Kasumi-1 (cell line): ENCODE measurements around the gene SLC43A1.

ENCODE experiments used
- DNase-seq, 2 experiments: peaks; one replicate each; lab custom pipeline; 2025; lab: John Stamatoyannopoulos, UW

The SLC43A1 gene

GRCh38 chr11:57497303-57498247 lies 17.9 kb downstream of the SLC43A1 start:
- no peak for DNase-seq

DNA sequence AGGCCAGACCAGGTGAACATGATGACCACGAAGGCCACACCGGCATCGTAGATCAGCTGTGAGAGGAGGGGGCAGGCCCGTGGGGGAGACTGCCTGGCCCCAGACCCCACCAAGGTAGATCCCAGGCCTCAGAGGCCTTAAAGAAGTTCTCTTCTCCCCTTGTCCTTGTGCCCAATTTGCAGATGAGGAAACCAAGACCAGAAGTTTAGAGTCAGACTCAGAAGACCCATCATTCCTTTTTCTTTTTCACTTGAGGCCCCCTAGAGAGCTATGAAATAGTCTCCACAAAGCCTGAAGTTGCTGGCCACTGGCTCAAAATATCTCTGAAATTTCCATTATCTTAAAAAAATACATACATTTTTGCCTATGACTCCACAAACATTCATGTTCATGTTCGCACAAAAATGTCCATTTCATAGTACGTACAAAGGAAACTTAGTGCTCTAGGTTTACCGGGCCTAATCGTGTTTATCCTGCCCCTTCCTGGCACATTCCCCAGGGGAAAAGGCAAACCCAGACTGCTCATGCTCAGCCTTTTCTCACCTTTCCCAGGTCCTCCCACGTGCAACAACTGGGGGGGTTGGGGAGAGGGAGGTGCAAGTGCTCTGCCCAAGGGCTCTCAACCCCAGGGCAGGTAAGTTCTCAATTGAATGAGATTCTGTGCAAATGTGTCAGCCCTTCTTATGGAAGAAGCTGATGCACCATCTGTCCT lies 19.2 kb downstream of the SLC43A1 start:
- DNase-seq: no peak

- DNase-seq: no peak
Measured at GRCh38 chr11:57493507-57494503, 21.7 kb downstream of the SLC43A1 start.

DNA sequence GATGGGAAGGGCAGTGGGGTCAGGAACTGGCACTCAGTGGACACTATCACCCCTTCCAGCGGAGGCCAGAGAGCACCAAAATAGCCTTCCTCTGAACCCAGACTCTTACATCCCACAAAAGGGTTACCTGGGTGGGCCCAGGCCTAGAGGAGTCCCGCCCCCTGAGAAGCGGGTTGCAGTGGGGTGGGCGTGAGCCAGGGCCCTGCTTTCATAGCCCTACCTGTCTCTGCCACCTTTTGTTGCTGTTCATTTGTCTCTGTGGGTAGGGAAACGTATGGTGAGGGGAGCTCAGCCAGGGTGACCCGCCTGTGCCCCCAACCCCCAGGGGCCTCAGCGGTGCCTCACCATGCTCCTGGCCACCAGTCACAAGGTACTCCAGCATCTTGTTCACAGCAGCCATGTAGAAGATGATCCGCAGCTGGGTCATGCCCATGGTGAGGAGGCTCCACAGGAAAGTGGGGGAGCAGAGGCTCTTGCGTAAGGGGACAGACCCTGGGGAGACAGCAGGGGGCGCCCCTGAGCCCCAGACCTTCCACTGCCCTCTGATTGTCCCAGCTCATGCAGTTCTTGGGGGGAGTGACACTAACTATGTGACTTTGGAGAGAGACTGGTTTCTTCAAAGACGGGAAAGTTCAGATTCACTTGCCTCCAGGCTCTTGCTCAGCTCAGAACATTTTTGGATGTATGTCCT lies 24.0 kb downstream of the SLC43A1 start:
- DNase-seq: peak; percentile 51 to 57

- DNase-seq: no peak
Measured at GRCh38 chr11:57490456-57491248, 24.9 kb downstream of the SLC43A1 start.

- DNase-seq: no peak
Measured at GRCh38 chr11:57487920-57488659, 27.4 kb downstream of the SLC43A1 start.

GRCh38 chr11:57487021-57487778 lies 28.3 kb downstream of the SLC43A1 start:
- DNase-seq: no peak

- DNase-seq: no peak
Measured at GRCh38 chr11:57485217-57485990, 30.1 kb downstream of the SLC43A1 start.

DNA sequence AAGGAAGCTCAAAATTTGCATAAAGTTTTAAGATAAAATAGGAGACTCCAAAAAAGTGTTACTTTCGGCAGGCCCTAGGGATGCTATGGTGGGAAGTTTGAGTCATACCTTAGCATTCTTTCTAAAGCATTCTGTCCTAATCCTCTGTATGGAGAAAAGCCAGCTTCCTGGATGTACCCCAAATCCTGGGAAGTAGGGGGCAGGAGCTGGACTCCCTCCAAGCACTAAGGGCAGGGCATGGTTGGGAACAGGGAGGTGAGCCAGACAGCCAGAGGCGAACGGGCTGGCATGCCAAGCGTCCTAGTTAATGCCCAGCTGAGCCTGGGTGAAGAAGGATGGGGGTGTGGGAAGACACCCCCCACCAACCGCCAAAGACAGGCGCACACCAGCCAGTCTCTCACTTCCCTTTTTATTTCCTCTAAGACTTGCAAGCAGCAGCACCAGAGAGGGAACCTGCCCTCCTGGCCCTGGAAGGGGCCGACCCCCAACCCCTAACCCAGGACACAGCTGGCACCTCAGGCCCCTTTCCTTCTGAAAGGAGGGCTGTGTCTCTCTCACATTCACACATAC lies 31.3 kb downstream of the SLC43A1 start:
- DNase-seq: peak; percentile 89 to 93

DNA sequence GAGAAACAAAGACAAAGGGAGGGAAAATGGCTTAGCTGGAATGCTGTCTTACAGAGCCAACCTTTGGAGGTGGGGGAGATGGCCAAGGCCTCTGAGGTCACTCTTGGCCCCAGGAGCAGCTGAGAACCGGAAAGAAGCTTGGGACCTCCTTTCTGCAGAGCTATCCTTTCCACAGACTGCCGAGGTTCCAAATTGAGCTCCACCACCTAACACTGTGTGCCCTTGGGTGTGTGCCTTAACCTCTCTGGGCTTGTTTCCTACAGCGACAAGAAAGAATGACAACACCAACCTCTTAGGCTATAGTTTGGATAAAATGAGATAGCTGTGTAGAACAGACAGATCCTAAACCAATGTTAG lies 32.0 kb downstream of the SLC43A1 start:
- DNase-seq: no peak

DNA sequence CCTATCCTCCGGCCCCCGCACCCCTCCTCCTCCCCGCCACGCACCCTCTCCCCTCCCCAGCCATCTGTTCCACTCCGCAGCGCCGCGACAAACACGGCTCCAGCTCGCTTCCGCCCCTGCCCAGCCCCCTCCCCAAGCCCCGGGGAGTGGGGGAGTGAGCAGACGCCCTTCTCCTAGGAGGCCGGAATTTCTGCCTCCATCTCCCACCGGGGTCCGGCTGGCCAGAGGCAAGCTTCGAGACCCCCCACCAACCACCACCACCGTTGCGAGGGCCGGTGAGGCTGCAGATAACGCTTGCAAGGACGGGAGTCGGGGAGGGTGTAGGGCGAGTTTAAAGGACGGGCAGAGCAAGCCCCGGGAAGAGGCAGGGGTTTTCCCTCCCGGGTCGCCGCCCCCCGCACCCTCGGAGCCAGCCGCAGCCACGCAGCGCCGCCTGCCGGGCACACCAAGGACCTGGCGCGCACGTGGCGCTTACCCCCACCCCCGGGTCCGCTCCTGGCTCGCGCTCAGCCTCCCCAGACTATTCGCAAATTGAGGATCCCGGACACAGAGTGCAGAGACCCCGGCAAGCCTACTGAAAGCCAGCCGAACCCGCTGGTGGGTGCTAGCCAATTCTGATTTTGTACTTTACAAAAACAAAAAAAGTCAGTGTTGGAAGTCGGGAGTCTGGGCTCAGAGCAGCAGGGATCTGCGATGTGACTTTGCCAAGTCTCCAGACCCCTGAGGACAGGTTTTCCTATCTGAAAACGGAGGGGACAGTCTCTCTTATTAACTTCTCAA lies 32.5 kb downstream of the SLC43A1 start:
- DNase-seq: peak; percentile 50 to 64

GRCh38 chr11:57481915-57482781 lies 33.4 kb downstream of the SLC43A1 start:
- DNase-seq: no peak

DNA sequence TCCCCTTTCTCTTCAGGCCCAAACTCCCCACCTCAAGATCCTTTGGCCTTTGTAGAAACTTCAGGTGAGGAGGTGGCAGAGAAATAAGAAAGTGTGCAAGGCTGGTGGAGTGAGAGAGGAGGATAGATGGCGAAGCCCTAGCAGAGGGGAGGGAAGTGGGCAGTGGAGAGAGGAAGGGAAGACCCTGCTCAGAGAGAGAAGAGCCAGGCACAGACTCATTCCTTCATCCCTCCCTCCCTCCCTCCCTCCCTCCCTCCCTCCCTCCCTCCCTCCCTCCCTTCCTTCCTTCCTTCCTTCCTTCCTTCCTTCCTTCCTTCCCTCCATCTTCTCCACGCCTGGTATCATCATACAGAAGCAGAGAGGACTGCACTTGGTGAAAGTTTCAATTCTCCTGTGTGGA lies 34.2 kb downstream of the SLC43A1 start:
- DNase-seq: no peak

DNA sequence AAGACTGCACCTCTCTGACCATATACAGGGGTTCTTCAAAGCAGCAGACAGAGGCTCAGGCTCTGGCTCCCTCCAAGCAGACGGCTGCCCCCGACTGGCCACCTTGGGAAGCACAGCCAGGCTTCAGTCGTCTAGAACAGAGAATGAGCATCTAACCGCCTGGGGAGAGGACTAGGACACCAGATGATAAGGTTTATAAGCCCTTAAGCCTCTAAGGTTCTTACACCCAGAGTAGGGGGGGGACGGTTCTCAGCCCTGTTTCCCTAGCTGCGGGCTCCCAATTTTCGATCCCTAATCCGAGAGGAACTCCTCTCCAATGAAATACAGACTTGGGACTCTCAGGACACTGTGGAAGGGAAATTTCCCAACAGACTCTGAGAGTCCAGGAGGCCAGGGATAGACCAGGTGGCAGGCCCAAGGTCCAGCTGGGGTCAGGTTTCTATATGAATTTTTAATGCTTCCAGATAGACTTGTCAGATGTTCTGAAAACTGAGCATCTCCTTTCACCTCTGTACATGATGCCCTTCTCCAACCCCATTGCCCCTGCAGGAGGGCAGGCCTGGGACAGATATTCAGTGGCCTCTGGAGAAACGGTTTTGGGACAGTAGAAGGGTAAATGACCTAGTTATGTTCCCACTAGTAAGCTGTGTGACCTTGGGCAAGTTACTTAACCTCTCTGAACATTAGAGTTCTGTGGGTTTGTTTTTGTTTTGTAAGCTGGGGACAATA lies 34.9 kb downstream of the SLC43A1 start:
- peak; percentile 84 to 89 for DNase-seq

GRCh38 chr11:57479911-57480310 lies 35.6 kb downstream of the SLC43A1 start:
- DNase-seq: no peak
